ENCODE results near the gene PGC.

PGC gene

GRCh38 chr6:41702771-41703494, 44.3 kb downstream of the PGC start:
- no peak for TF ChIP-seq CTCF (IDR thresholded peaks at IDR 0.05; ENCODE audit: low read depth, low read length)

GRCh38 chr6:41702089-41702745, 45.0 kb downstream of the PGC start:
- no peak for TF ChIP-seq CTCF (IDR thresholded peaks at IDR 0.05; ENCODE audit: low read depth, low read length)
- DNase-seq (ENCODE audit: extremely low read depth, low read depth) = no peak

More at GRCh38 chr6:41702771-41703494, 44.3 kb downstream of the PGC start:
- DNase-seq (ENCODE audit: extremely low read depth, low read depth) = no peak

- no peak for DNase-seq (ENCODE audit: extremely low read depth, low read depth)
- no peak for TF ChIP-seq CTCF (IDR thresholded peaks at IDR 0.05; ENCODE audit: low read depth, low read length)
Measured at GRCh38 chr6:41700463-41701347, 46.5 kb downstream of the PGC start.

- TF ChIP-seq CTCF (IDR thresholded peaks at IDR 0.05; ENCODE audit: low read depth, low read length) = no peak
- DNase-seq (ENCODE audit: extremely low read depth, low read depth) = no peak
Measured at GRCh38 chr6:41699063-41699462, 48.1 kb downstream of the PGC start.

- no peak for TF ChIP-seq CTCF (IDR thresholded peaks at IDR 0.05; ENCODE audit: low read depth, low read length)
- DNase-seq (ENCODE audit: extremely low read depth, low read depth) = peak; percentile 44
Measured at GRCh38 chr6:41697861-41698781, 49.1 kb downstream of the PGC start.

GRCh38 chr6:41696788-41697187, 50.4 kb downstream of the PGC start:
- DNase-seq (ENCODE audit: extremely low read depth, low read depth) = no peak
- TF ChIP-seq CTCF (IDR thresholded peaks at IDR 0.05; ENCODE audit: low read depth, low read length) = no peak
